HG03280 (cell line): Measurements from ENCODE around the gene CABP4.

Source experiments
- ATAC-seq: cut with Tn5 transposase; IDR thresholded peaks from one replicate; pipeline ENCODE4 v1.9.1; 2021; ENCODE audit warnings: mild to moderate bottlenecking, moderate library complexity; ENCODE audit not compliant: unreplicated experiment

The CABP4 gene

GRCh38 chr11:67455054-67455453 lies at the start of gene CABP4:
CABP4 (plus strand) TSS chr11:67455354; CDS start chr11:67455424, 70 bp downstream.
- ATAC-seq = no peak

- no peak for ATAC-seq
Observed at GRCh38 chr11:67405688-67406339, 49.3 kb upstream of the CABP4 start.

- no peak for ATAC-seq
Observed at GRCh38 chr11:67406420-67406968, 48.7 kb upstream of the CABP4 start.

- ATAC-seq = no peak
Observed at GRCh38 chr11:67406969-67407687, 48.0 kb upstream of the CABP4 start.

GRCh38 chr11:67407688-67408163 lies 47.4 kb upstream of the CABP4 start:
- ATAC-seq = no peak

GRCh38 chr11:67408437-67409200 lies 46.5 kb upstream of the CABP4 start:
- no peak for ATAC-seq

- no peak for ATAC-seq
Observed at GRCh38 chr11:67409261-67409666, 45.9 kb upstream of the CABP4 start.

- no peak for ATAC-seq
Observed at GRCh38 chr11:67409781-67410368, 45.3 kb upstream of the CABP4 start.

- no peak for ATAC-seq
Observed at GRCh38 chr11:67410369-67410831, 44.8 kb upstream of the CABP4 start.

GRCh38 chr11:67410984-67411784 lies 44.0 kb upstream of the CABP4 start:
- no peak for ATAC-seq

- no peak for ATAC-seq
Observed at GRCh38 chr11:67411785-67412152, 43.4 kb upstream of the CABP4 start.

- ATAC-seq = no peak
Observed at GRCh38 chr11:67412495-67413179, 42.5 kb upstream of the CABP4 start.

- ATAC-seq = no peak
Observed at GRCh38 chr11:67413266-67413849, 41.8 kb upstream of the CABP4 start.

GRCh38 chr11:67415501-67416304 lies 39.5 kb upstream of the CABP4 start, which contains the start of gene CARNS1:
CARNS1 (plus strand) TSS chr11:67415678; CDS start chr11:67416200, 522 bp downstream.
- no peak for ATAC-seq

GRCh38 chr11:67416416-67417335 lies 38.5 kb upstream of the CABP4 start:
- ATAC-seq = no peak

GRCh38 chr11:67417425-67417824 lies 37.7 kb upstream of the CABP4 start:
- no peak for ATAC-seq
